Inferior parietal cortex (tissue), 1 donor: Measurements from ENCODE around the gene IREB2.
"Not testable (repeated sequence)": the region's sequence is repeated elsewhere in the genome, so short reads cannot be mapped to it uniquely, and the experiment has no call there.

Experiments used
- DNase-seq: peaks from one replicate; pipeline ENCODE4 v3.0.0-alpha.2; 2016; ENCODE audit errors: extremely low spot score

IREB2 gene

DNA sequence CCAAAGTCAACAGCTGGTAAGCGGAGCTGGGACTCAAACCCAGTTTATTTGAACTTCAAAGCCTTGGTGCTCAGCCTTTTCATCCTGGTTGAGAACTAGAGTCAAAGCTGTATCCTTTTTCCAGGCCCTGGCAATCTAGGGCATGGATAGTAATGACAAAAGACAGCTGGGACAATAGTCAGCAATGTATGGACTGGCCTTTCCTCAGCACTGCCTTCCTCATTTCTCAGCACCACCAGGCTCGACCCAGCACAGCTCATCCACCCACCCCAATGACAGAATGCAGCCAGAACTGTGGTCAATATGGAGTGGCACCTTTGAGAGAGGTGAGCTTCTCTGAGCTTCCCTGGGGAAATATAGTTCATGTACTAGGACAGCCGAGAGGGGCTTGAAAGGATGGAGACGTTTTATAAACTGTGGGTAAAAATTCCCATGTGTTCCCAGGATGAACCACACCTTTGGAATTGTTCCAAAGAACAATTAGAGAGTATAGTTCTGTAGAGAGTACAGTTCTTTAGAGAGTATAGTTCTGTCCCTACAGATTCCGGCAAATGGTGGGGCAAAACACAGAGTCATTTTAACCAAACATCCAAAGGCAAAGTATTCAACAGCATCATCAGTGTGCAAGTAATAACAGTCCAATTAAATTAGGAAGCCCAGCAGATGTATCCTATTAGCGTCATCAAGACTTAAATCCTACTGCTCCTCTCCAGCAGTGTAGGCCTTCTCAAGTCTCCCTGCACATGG, 30.2 kb upstream of the IREB2 start:
- DNase-seq, result no peak

GRCh38 chr15:78408355-78408640, 29.7 kb upstream of the IREB2 start:
- DNase-seq, result no peak

GRCh38 chr15:78408961-78409360, 29.1 kb upstream of the IREB2 start:
- DNase-seq, result no peak

- no peak for DNase-seq
These were observed 27.0 kb upstream of the IREB2 start for GRCh38 chr15:78411061-78411460.

DNA sequence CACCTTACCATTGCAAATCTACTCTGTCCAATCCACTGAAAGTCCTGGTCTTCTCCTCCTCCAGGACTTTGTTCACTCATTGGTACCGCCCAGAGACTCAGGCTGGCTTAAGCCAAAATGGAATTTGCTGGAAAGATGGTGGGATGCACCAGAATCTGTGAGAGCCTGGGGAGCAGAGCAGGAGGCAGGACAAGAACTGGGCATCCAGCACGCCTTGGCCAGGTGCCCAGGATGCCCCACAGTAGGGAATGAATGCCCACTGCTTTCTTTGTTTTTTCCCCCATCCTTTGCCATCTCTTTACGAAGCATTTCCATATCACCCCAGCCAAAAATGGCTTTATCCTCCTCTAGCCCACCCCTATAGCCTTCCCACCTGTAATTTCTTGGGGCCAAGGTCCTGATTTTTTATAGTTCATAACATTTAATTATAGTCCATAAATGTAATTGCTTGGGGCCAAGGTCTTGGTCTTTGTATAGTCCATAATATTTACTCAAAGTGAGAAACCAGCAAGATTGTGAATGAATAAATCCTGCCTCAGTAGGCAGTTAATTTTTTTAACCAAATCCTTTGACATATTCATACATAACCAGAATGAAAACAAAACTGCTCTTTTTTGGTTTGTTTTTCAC, 23.3 kb upstream of the IREB2 start:
- DNase-seq, result no peak

GRCh38 chr15:78415284-78415683, 22.7 kb upstream of the IREB2 start:
- DNase-seq, result peak; percentile 17

GRCh38 chr15:78417754-78418630, 20.0 kb upstream of the IREB2 start:
- no peak for DNase-seq

- no peak for DNase-seq
These were observed 19.3 kb upstream of the IREB2 start for GRCh38 chr15:78418686-78419085.

GRCh38 chr15:78419367-78419766, 18.6 kb upstream of the IREB2 start:
- DNase-seq, result no peak

DNA sequence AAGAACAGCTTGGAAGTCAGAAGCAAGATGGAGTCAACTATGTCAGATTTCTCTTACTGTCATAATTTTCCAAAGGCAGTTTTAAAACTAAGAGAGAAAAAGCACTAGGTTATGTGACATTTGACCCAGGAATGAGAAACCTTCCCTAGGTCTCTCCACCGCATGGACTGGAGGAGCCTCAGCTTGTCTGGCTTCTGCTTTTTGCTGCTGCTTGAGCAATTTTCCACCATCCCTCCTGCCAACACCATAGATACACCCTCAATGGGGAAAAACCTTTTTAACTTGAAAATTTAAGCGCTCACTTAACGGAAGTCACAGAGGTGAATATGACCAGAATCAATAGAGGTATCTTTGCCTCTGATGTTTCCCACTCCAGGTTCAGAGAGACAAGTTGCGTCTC, 17.8 kb upstream of the IREB2 start:
- no peak for DNase-seq

- no peak for DNase-seq
These were observed 17.2 kb upstream of the IREB2 start for GRCh38 chr15:78420766-78421165.

DNA sequence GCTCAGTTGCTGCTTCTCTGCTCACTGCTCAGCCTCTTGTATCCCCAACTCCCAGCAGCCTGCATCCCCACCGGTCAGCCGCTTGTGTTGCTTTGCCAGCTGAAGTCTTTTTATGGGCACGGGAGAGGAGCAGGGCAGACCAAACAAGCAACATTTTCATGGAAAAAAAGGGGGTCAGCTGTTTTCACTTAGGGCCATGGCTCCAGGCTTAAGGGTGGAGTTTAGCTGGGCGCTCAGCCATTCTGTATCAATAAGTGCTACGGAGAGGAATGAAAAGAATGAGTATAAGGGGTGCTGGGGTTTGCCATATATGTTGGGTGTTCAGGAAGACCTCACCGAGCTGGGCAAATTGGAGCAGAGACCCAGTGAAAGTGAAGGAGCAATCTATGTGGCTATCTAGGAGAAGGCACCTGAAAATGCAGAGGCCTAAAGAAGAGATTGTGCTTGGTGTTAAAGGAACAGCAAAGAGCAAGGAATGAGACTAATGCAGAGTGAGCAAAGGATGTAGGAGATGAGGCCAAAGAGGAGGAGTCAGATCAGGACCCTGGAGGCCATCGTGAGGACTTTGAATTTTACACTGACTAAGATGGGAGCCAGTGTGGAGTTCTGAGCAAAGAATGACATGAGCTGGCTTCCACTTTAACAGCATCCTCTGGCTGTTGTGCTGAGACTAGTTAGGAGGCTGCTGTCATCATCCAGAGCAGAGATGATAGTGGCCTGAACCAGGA, 16.6 kb upstream of the IREB2 start:
- DNase-seq, result no peak

GRCh38 chr15:78422571-78423340, 15.3 kb upstream of the IREB2 start:
- peak; percentile 76 for DNase-seq

GRCh38 chr15:78424673-78425072, 13.3 kb upstream of the IREB2 start:
- DNase-seq, result no peak

DNA sequence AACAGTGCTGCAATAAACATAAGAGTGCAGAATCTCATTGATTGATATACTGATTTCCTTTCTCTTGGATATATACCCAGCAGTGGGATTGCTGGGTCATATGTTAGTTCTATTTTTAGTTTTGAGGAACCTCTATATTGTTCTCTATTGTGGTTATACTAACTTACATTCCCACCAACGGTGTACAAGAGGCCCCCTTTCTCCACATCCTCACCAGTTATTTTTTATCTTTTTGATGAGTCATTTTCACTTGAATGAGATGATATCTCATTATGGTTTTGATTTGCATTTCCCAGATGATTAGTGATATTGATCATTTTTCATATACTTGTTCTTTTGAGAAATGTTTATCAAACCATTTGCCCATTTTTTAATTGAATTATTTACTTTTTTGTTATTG, 12.4 kb upstream of the IREB2 start:
- no peak for DNase-seq

DNA sequence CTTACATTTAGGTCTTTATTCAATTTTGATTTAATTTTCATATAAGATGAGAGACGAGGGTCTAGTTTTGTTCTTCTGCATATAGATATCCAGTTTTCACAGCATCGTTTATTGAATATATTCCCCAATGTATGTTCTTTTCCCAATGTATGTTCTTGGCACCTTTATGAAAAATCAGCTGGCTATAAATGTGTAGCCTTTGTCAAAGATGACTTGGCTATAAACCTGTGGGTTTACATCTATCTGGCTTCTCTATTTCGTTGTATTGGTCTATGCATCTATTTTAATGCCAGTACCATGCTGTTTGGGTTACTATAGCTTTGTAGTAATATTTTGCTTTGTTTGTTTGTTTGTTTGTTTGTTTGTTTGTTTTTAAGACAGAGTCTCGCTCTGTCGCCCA, 11.7 kb upstream of the IREB2 start:
- DNase-seq, result no peak

DNA sequence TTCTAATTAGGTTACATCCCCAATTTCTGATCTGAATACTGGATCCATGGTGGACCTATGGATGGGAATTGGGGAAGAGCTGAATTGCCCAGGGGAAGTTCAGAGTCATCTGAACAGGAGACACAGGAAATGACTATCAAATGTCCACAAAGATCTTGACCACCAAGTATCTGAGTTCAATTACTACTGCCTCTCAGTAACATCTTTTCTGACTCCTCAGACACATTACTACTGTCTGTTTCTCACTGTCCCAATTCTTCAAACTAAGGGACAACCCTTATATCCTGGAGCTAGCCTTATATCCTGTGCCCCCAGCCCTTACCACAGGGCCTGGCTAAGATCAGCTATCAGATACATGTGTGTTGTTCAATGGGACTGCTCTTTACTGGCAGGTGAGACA, 10.1 kb upstream of the IREB2 start:
- no peak for DNase-seq

DNA sequence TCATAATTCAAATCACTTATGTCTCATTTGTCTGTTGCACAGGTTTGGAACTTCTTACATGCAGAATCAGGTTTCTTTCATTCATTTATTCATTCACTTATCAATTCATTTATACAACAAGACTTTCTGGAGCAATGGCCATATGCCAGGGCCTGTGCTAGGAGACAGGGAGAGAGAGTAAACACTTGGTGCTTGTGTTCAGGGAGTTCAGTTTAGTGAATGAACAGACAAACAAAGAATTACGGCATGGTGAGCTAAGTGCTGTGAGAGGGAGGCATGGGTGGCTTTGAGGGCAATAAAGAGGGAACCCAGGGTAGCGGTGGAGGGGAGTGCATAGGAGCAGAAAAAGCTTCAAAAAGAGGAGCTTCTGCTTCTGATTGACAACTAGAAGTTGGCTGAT, 8.5 kb upstream of the IREB2 start:
- DNase-seq, result no peak

DNA sequence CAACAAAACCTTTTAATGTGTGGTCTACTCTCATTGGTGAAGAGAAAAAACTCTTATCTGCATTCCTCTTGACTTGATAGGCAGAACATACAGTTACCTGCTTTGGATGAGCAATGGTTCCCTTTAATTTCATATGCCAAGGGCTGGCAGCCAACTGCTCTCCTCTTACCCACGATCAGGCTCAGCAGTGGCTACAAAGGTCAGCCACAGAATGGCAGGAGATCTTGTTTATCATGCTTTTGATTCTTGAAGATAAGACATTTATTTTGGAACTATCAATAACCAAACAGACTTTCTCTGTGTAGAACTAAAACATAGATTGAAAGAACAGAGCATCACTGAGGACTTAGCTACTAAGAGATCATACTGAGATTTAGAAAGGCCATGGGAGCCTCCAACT, 6.1 kb upstream of the IREB2 start:
- no peak for DNase-seq

GRCh38 chr15:78432664-78433063, 5.4 kb upstream of the IREB2 start:
- DNase-seq, result no peak

DNA sequence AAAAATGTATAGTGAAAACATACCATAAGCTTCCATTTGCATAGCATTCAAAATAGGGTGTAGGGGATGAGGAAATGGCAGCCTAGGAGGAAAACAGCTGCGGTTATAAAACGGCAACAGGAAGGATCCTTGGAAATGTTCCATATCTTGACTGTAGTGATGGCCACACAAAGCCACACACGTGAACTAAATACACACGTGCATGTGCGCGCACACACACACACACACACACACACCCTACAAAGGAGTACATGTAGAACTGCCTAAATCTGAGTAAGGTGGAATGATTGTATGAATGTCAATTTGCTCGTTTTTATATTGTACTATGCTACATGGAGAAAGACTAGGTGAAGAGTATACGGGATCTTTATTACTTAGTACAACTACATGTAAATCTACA, 3.9 kb upstream of the IREB2 start:
- DNase-seq, result no peak

DNA sequence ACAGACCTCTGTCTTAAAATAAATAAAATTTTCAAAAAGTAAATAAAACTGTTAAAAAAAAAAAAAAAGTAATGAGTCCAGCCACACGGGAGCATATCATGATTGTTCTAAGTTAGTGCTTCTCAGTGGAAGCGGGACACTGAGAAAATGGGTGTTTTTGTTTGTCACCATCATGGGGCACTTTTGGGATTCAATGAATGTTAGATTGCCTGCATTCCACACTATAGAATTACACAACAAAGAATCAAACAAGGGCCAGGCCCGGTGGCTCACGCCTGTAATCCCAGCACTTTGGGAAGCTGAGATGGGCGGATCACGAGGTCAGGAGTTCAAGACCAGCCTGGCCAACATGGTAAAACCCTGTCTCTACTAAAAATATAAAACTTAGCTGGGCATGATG, 3.3 kb upstream of the IREB2 start:
- not testable (repeated sequence) for DNase-seq
